GM18868 (cell line): ENCODE measurements around the gene IDUA.

ENCODE experiments used
- ATAC-seq: cut with Tn5 transposase; IDR thresholded peaks from one replicate; pipeline ENCODE4 v1.9.1; 2021; ENCODE audit warnings: mild to moderate bottlenecking, moderate library complexity; ENCODE audit not compliant: unreplicated experiment

IDUA gene

GRCh38 chr4:985123-985830 is 1.6 kb upstream of the IDUA start:
- ATAC-seq = no peak

- peak; percentile 20 for ATAC-seq
Measured at GRCh38 chr4:986428-986878, 391 bp upstream of the IDUA start.

- ATAC-seq = no peak
Measured at GRCh38 chr4:987624-988513, 1.0 kb downstream of the IDUA start.

- no peak for ATAC-seq
Measured at GRCh38 chr4:988726-989721, 2.2 kb downstream of the IDUA start.

- no peak for ATAC-seq
Measured at GRCh38 chr4:989722-990471, 3.1 kb downstream of the IDUA start.

GRCh38 chr4:990746-991367 is 4.0 kb downstream of the IDUA start:
- no peak for ATAC-seq

- no peak for ATAC-seq
Measured at GRCh38 chr4:991451-992296, 4.8 kb downstream of the IDUA start.

GRCh38 chr4:992297-993110 is 5.7 kb downstream of the IDUA start:
- ATAC-seq = no peak

GRCh38 chr4:993111-994029 is 6.5 kb downstream of the IDUA start, which contains the start of gene SLC26A1:
Gene SLC26A1, minus strand, starts transcription at chr4:993404. Its CDS starts 1,701 bp downstream, at chr4:991703.
- no peak for ATAC-seq

- ATAC-seq = no peak
Measured at GRCh38 chr4:995311-996026, 8.6 kb downstream of the IDUA start.

- ATAC-seq = no peak
Measured at GRCh38 chr4:996030-996996, 9.5 kb downstream of the IDUA start.

- no peak for ATAC-seq
Measured at GRCh38 chr4:996997-997374, 10.1 kb downstream of the IDUA start.

- ATAC-seq = no peak
Measured at GRCh38 chr4:997375-998071, 10.7 kb downstream of the IDUA start.

- no peak for ATAC-seq
Measured at GRCh38 chr4:998096-998691, 11.3 kb downstream of the IDUA start.
